HCT116 (cell line): ENCODE data around the gene ZFR2. TPM values are rescaled to one million over a fixed set of nuclear protein-coding genes. Genes with fewer than 3 reads are reported as not detected.

Source experiments
- ATAC-seq: fragments of 200-7000 bp; cut with Tn5 transposase; 2 replicates; pipeline ENCODE4 v1.9.1; 2020; ENCODE audit warnings: mild to moderate bottlenecking, moderate library complexity
- BruUV-seq: library from RNA; stranded (reverse); fragments of 400-500 nt; replicated peaks from 2 replicates; lab custom pipeline; 2021; lab: Mats Ljungman, UMichigan
- CTCF ChIA-PET: fragments of 300-600 bp; sonication (Branson Sonifier 250); formaldehyde crosslinking; loops from one replicate; lab custom pipeline; 2021; ENCODE audit warnings: antibody characterized with exemption; lab: Charles Lee
- POLR2A ChIA-PET: fragments of 300-600, 350-600 bp; sonication (Branson Sonifier 250); formaldehyde crosslinking; loops from one replicate; lab custom pipeline; 2021; ENCODE audit warnings: antibody characterized with exemption; lab: Charles Lee
- RAD21 ChIA-PET, 2 experiments: fragments of 300-600 bp; sonication (Branson Sonifier 250); formaldehyde crosslinking; loops; one replicate each; lab custom pipeline; 2023; ENCODE audit warnings: low total read pairs in 2 of 2; ENCODE audit not compliant: uncharacterized antibody in 2 of 2, unreplicated experiment in 2 of 2, low non-redundant PET in 1 of 2; lab: Charles Lee
- DNase-seq: peaks from one replicate; pipeline ENCODE4 v3.0.0-alpha.2; 2010; ENCODE audit warnings: low read depth, low spot score
- H2AFZ ChIP-seq: fragments of 200-600 bp; shearing (Covaris generic), sonication (generic); 2 replicates; pipeline ENCODE4 v1.6.1; 2017; ENCODE audit warnings: low read depth, mixed run types, mixed read lengths, antibody characterized with exemption, low read length; ENCODE audit not compliant: poor library complexity, severe bottlenecking
- H3K27ac ChIP-seq: 2 replicates; pipeline ENCODE4 v1.5.1; 2012; ENCODE audit warnings: low read depth, low read length
- H3K27me3 ChIP-seq: fragments of 200-600 bp; sonication (generic); 2 replicates; pipeline ENCODE4 v1.6.1; 2016; ENCODE audit warnings: mixed run types, low read length, mixed read lengths; ENCODE audit not compliant: insufficient read depth
- H3K36me3 ChIP-seq, 2 experiments: fragments of 200-500 bp in 1 of 2; fragments of 200-600 bp in 1 of 2; sonication (Bioruptor generic) in 1 of 2; sonication (generic) in 1 of 2; 2 replicates each; pipeline versions ENCODE4 v1.5.1 to v1.6.1; 2014 to 2016; ENCODE audit warnings: low read length in 2 of 2, inconsistent platforms in 1 of 2, mixed read lengths in 1 of 2, mixed run types in 1 of 2; ENCODE audit not compliant: insufficient read depth in 2 of 2, control insufficient read depth in 1 of 2
- H3K4me1 ChIP-seq, 2 experiments: fragments of 200-600 bp in 1 of 2; sonication (generic) in 1 of 2; 2 replicates each; pipeline versions ENCODE4 v1.5.1 to v1.6.1; 2012 to 2017; ENCODE audit warnings: low read length in 2 of 2, inconsistent platforms in 1 of 2, mild to moderate bottlenecking in 1 of 2, mixed read lengths in 1 of 2, mixed run types in 1 of 2, moderate library complexity in 1 of 2; ENCODE audit not compliant: insufficient read depth in 2 of 2, control insufficient read depth in 1 of 2
- H3K4me2 ChIP-seq: fragments of 200-600 bp; sonication (generic); 2 replicates; pipeline ENCODE4 v1.6.1; 2017; ENCODE audit warnings: mixed run types, low read length, mixed read lengths
- H3K4me3 ChIP-seq, 2 experiments: fragments of 200-600 bp in 1 of 2; sonication (generic) in 1 of 2; replicated peaks in 1 of 2; 2 replicates each; pipeline ENCODE4 v1.5.1; 2011 to 2016; ENCODE audit warnings: low read length in 2 of 2, control low read depth in 1 of 2, low read depth in 1 of 2, mild to moderate bottlenecking in 1 of 2, mixed read lengths in 1 of 2, mixed run types in 1 of 2
- H3K79me2 ChIP-seq: fragments of 200-600 bp; sonication (generic); 2 replicates; pipeline ENCODE4 v1.6.1; 2017; ENCODE audit warnings: mild to moderate bottlenecking, mixed run types, low read length, moderate library complexity, mixed read lengths; ENCODE audit not compliant: insufficient read depth
- H3K9ac ChIP-seq: fragments of 200-600 bp; sonication (generic); 2 replicates; pipeline ENCODE4 v1.6.1; 2016; ENCODE audit warnings: low read length, mixed read lengths
- H3K9me2 ChIP-seq: fragments of 200-600 bp; sonication (generic), shearing (Covaris generic); 2 replicates; pipeline ENCODE4 v1.6.1; 2017; ENCODE audit warnings: mixed run types, mild to moderate bottlenecking, moderate library complexity; ENCODE audit not compliant: insufficient read depth
- H3K9me3 ChIP-seq, 2 experiments: fragments of 200-500 bp in 1 of 2; fragments of 200-600 bp in 1 of 2; sonication (Bioruptor generic) in 1 of 2; sonication (generic) in 1 of 2; 2 replicates each; pipeline ENCODE4 v1.6.1; 2014 to 2017; ENCODE audit warnings: low read length in 2 of 2, mixed read lengths in 2 of 2, inconsistent platforms in 1 of 2, low read depth in 1 of 2, mild to moderate bottlenecking in 1 of 2, mixed run types in 1 of 2, moderate library complexity in 1 of 2; ENCODE audit not compliant: control insufficient read depth in 1 of 2, insufficient read depth in 1 of 2
- H4K20me1 ChIP-seq: fragments of 200-600 bp; sonication (generic), shearing (Covaris generic); 2 replicates; pipeline ENCODE4 v1.6.1; 2017; ENCODE audit warnings: mixed run types, mild to moderate bottlenecking, moderate library complexity; ENCODE audit not compliant: insufficient read depth
- REST ChIP-seq: IDR thresholded peaks from 2 replicates; pipeline ENCODE4 v1.6.1; 2012; ENCODE audit warnings: low read depth
- SP1 ChIP-seq: IDR thresholded peaks from 2 replicates; pipeline ENCODE4 v1.6.1; 2012; ENCODE audit warnings: low read depth
- intact Hi-C: fragments of 100-400 bp; cut with micrococcal nuclease; formaldehyde crosslinking; loops from 2 replicates; pipeline ENCODE4 v1.10.0; 2022
- total RNA-seq: library from RNA; stranded (reverse); gene quantifications from one replicate; pipeline ENCODE4 v1.2.1, GENCODE V29; 2021; ENCODE audit not compliant: unreplicated experiment

Gene ZFR2
- total RNA-seq, 1 experiment from 2014 or later = 0.34 TPM

GRCh38 chr19:3778899-3779723 lies 89.7 kb downstream of the ZFR2 start:
- Histone ChIP-seq H3K36me3 (no peaks in the 10 kb centered on the region), H3K9me3 (peaks cover 9 to 21% of the 10 kb centered on the region in 2 experiments; a peak in 3 of 4 replicates), H3K79me2 (no peaks in the 10 kb centered on the region), H3K9ac (no peak overlapping the region), H3K4me1 (no peaks in the 10 kb centered on the region), H3K4me3 (no peak overlapping the region), H3K27me3 (no peaks in the 10 kb centered on the region), H3K27ac (no peak overlapping the region), H3K4me2 (no peak overlapping the region), H2AFZ (no peak overlapping the region), H4K20me1 (no peaks in the 10 kb centered on the region), H3K9me2 (no peaks in the 10 kb centered on the region)
- intact Hi-C loops = no loop called here
- DNase-seq (no peak), ATAC-seq (no peak)
- RAD21 ChIA-PET = no interaction called here
- TF ChIP-seq SP1 = no peak
- no peak for TF ChIP-seq REST
- CTCF ChIA-PET = no interaction called here
- BruUV-seq = no TSS peak
- POLR2A ChIA-PET = no interaction called here
